ENCODE measurements around the gene ZNF428. TPM values are rescaled to one million over a fixed set of nuclear protein-coding genes. Genes with fewer than 3 reads are reported as not detected.

Gene ZNF428
- total and polyA plus RNA-seq, 2 experiments from 2014 or later = 40.2 to 74.9 TPM

DNA sequence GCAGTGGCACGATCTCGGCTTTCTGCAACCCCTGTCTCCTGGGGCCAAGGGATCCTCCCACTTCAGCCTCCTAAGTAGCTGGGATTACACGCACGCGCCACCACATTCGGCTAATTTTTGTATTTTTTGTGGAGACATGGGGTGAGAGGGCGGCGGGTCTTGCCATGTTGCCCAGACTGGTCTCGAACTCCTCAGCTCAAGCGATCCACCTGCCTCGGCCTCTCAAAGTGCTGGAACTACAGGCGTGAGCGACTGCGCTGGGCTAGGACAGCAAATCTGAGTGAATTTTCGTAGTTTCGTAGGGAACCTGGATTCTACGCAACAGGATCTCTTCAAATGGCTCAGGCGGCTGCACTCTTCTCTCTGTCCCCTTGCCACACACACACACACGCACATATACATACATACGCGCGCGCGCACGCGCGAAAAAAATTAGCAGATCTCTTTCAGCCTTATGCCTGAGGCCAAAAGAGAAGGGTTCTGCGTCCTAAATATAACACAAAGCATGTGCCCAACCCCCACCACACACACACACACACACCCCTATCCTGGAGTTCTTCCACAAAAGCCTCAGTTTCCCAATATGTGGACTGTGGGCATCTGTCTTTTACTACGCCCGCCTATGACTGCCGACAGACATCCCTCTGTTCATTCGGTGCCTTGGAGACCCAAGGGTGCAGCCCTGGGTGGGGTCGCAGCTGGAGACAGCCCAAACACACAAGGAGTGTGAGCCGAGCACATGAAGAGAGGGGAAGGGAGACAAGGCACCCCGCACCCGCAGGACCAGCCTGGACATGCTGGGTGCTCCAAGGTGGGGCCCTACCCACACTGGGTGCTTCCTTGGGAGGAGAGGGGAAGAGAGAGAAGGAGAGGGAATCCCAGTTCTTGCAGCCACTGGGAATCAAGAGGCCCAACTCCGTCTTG is 43.2 kb downstream of the ZNF428 start:
- no peaks in the 10 kb centered on the region for H3K9me2 ChIP-seq (replicated peaks; ENCODE audit: insufficient read depth)
- H3K4me3 ChIP-seq = peak overlapping the region; percentile 0
- peaks cover 15% of the 10 kb centered on the region for H3K4me1 ChIP-seq (ENCODE audit: insufficient read depth)
- H3K36me3 ChIP-seq (replicated peaks; ENCODE audit: insufficient read depth, low read depth) = no peaks in the 10 kb centered on the region
- H3K9me3 ChIP-seq (ENCODE audit: low read depth) = no peaks in the 10 kb centered on the region
- no peak for DNase-seq (ENCODE audit: low spot score)
- peak overlapping the region; percentile 73 for H2AFZ ChIP-seq
- WGBS (ENCODE audit: low lambda C conversion rate, missing lambda C conversion rate) = 84% methylated on average over 37 of the region's 37 CpGs
- no peak for TF ChIP-seq EZH2phosphoT487 (IDR thresholded peaks at IDR 0.05; ENCODE audit: low read depth, severe bottlenecking, unreplicated experiment)
- TF ChIP-seq, protein P1, sequence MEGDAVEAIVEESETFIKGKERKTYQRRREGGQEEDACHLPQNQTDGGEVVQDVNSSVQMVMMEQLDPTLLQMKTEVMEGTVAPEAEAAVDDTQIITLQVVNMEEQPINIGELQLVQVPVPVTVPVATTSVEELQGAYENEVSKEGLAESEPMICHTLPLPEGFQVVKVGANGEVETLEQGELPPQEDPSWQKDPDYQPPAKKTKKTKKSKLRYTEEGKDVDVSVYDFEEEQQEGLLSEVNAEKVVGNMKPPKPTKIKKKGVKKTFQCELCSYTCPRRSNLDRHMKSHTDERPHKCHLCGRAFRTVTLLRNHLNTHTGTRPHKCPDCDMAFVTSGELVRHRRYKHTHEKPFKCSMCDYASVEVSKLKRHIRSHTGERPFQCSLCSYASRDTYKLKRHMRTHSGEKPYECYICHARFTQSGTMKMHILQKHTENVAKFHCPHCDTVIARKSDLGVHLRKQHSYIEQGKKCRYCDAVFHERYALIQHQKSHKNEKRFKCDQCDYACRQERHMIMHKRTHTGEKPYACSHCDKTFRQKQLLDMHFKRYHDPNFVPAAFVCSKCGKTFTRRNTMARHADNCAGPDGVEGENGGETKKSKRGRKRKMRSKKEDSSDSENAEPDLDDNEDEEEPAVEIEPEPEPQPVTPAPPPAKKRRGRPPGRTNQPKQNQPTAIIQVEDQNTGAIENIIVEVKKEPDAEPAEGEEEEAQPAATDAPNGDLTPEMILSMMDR (IDR thresholded peaks at IDR 0.05; ENCODE audit: poor library complexity) = no peak
- no peak for TF ChIP-seq EZH2 (IDR thresholded peaks at IDR 0.05; ENCODE audit: borderline replicate concordance)
- peak overlapping the region; percentile 75 for H3K4me2 ChIP-seq
- H3K79me2 ChIP-seq = peaks cover 25% of the 10 kb centered on the region
- H3K27me3 ChIP-seq = no peaks in the 10 kb centered on the region
- H3K27ac ChIP-seq = peak overlapping the region; percentile 71
- H4K20me1 ChIP-seq (ENCODE audit: insufficient read depth, poor library complexity, severe bottlenecking) = no peaks in the 10 kb centered on the region

DNA sequence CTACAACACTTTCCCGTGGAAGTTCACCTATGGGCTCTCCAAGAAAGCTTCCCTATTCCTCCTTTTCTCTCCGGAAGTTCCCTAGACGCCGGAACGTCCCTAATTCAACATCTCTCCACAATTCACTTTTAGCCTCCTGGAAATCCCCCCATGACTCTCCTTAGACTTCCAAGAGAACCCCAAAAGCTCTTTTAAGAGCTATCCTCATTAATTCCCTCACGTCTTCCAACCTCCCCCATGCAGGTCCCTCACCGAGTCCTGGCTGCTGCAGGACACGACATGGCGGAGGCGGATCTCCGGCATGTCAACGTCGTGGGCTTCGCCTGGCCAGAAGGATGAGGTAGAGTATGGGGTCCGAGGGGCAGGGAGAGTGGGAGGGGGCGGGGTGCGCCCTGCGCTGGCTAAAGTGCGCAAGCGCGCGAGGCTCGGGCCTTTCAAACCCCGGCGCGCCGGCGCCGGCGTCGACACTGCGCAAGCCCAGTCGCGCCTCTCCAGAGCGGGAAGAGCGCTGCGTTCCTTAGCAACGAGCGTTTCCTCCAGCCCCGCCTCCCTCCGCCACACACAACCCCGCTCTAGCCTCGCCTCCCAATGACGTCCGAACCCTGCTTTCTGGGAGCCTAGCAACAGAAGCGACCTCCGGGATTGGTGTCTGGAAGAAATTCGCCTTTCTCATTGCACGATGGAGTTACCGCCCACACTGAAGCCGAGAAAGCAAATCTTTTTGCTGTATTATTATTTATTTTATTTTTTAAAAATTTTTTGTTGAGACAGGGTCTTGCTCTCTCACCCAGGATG is 44.1 kb downstream of the ZNF428 start, which contains the start of the genes PINLYP and XRCC1:
Gene PINLYP (plus strand): TSS at position 646 of the 795 bp plus-strand sequence. CDS start 1,391 bp downstream, outside the sequence.
Gene XRCC1 (minus strand): TSS at position 372 of the 795 bp plus-strand sequence. CDS start 69 bp downstream, at position 303.
- H2AFZ ChIP-seq = peak within 1 kb of the TSS; percentile 84
- peak within 1 kb of the TSS; percentile 83 for H3K27ac ChIP-seq
- H3K9me3 ChIP-seq (ENCODE audit: low read depth) = no peaks in the 10 kb centered on the region
- TF ChIP-seq EZH2phosphoT487 (IDR thresholded peaks at IDR 0.05; ENCODE audit: low read depth, severe bottlenecking, unreplicated experiment) = no peak
- no peak for TF ChIP-seq EZH2 (IDR thresholded peaks at IDR 0.05; ENCODE audit: borderline replicate concordance)
- TF ChIP-seq, protein P1 (IDR thresholded peaks at IDR 0.05; ENCODE audit: poor library complexity) = no peak
- peaks cover 31% of the 10 kb centered on the region for H3K79me2 ChIP-seq
- H3K9me2 ChIP-seq (replicated peaks; ENCODE audit: insufficient read depth) = no peaks in the 10 kb centered on the region
- peak; percentile 99 for DNase-seq (ENCODE audit: low spot score)
- no peaks in the 10 kb centered on the region for H4K20me1 ChIP-seq (ENCODE audit: insufficient read depth, poor library complexity, severe bottlenecking)
- WGBS (ENCODE audit: low lambda C conversion rate, missing lambda C conversion rate) = under 1% methylated on average over 51 of the region's 51 CpGs
- H3K4me3 ChIP-seq = peak within 1 kb of the TSS; percentile 50
- H3K4me2 ChIP-seq = peak within 1 kb of the TSS; percentile 75
- no peaks in the 10 kb centered on the region for H3K27me3 ChIP-seq
- H3K4me1 ChIP-seq (ENCODE audit: insufficient read depth) = peaks cover 10% of the 10 kb centered on the region
- H3K36me3 ChIP-seq (replicated peaks; ENCODE audit: insufficient read depth, low read depth) = no peaks in the 10 kb centered on the region

DNA sequence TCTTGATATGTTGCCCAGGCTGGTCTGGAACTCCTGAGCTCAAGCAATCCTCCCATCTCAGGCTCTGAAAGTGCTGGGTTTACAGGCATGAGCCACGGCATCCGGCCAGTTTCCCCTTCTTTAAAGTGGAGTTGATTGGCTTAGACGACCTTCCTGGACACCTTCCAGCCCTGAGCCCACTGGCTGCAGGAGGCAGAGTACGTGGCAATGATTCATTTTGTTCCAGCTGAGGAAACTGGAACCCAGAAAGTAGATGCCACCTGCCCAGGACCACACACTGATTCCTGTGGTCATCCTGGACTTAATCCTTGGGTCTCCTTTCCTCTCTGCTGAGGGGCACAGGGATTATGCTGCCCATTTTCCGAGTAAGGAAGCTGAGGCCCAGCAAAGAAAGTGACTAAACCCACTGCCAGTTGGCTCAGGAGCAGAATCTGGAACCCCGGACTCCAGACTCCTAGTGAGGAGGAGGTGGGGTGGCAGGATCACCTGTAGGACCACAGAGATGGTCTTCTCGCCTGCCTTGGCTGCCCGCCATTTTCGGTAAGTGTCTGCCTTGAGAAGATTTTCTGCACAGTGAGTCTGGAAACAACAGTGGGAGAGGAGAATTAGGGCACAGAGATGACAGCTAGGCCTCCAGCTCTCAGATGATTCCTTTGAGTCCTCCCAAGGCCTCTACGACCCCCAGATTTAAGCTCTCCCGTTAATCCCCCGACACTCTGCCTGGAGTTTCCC is 44.8 kb downstream of the ZNF428 start:
- H2AFZ ChIP-seq = peak overlapping the region; percentile 84
- peak overlapping the region; percentile 75 for H3K4me2 ChIP-seq
- H3K36me3 ChIP-seq (replicated peaks; ENCODE audit: insufficient read depth, low read depth) = no peaks in the 10 kb centered on the region
- WGBS (ENCODE audit: low lambda C conversion rate, missing lambda C conversion rate) = 53% methylated on average over 12 of the region's 12 CpGs
- H3K27ac ChIP-seq = peak overlapping the region; percentile 83
- no peaks in the 10 kb centered on the region for H3K9me2 ChIP-seq (replicated peaks; ENCODE audit: insufficient read depth)
- H3K27me3 ChIP-seq = no peaks in the 10 kb centered on the region
- no peaks in the 10 kb centered on the region for H3K9me3 ChIP-seq (ENCODE audit: low read depth)
- H4K20me1 ChIP-seq (ENCODE audit: insufficient read depth, poor library complexity, severe bottlenecking) = no peaks in the 10 kb centered on the region
- DNase-seq (ENCODE audit: low spot score) = no peak
- peaks cover 8% of the 10 kb centered on the region for H3K4me1 ChIP-seq (ENCODE audit: insufficient read depth)
- H3K4me3 ChIP-seq = peak overlapping the region; percentile 50
- peaks cover 36% of the 10 kb centered on the region for H3K79me2 ChIP-seq
- TF ChIP-seq EZH2phosphoT487 (IDR thresholded peaks at IDR 0.05; ENCODE audit: low read depth, severe bottlenecking, unreplicated experiment) (no peak), EZH2 (IDR thresholded peaks at IDR 0.05; ENCODE audit: borderline replicate concordance) (no peak)
- TF ChIP-seq, protein P1 (IDR thresholded peaks at IDR 0.05; ENCODE audit: poor library complexity) = no peak
